GM12892 (cell line): ENCODE measurements around the gene PRRT2.

Experiments
- POLR2A ChIP-seq: IDR thresholded peaks from 2 replicates; pipeline ENCODE4 v1.6.1; 2011; ENCODE audit warnings: low read depth, low read length, control low read depth
- POLR2AphosphoS5 ChIP-seq: IDR thresholded peaks from 2 replicates; pipeline ENCODE4 v1.6.1; 2011; ENCODE audit warnings: low read depth, low read length, control low read depth
- TAF1 ChIP-seq: IDR thresholded peaks from 2 replicates; pipeline ENCODE4 v1.6.1; 2011; ENCODE audit warnings: low read depth, mild to moderate bottlenecking, control low read depth, low read length, borderline replicate concordance

- TF ChIP-seq POLR2AphosphoS5 (no peak), POLR2A (no peak), TAF1 (no peak)
These were observed 2.6 kb downstream of the PRRT2 start for GRCh38 chr16:29814592-29814991.
